A549 (cell line): ENCODE data around the gene CAMK1G. TPM values are rescaled to one million over a fixed set of nuclear protein-coding genes. Genes with fewer than 3 reads are reported as not detected.

Experiments used
- ATAC-seq, 2 experiments: fragments of 200-7000 bp in 1 of 2; fragments of >200 bp in 1 of 2; cut with Nextera tagmentation in 1 of 2; cut with Tn5 transposase in 1 of 2; 3 replicates each; pipeline versions ENCODE4 v1.8.0 to v1.9.1; 2018 to 2020; ENCODE audit warnings: mild to moderate bottlenecking in 1 of 2, moderate library complexity in 1 of 2
- CTCF ChIA-PET: fragments of 300-600 bp; sonication (Branson Sonifier 250); formaldehyde crosslinking; extraction: SDS; loops from one replicate; lab custom pipeline; 2021; ENCODE audit warnings: antibody characterized with exemption, inconsistent platforms; lab: Yijun Ruan, JAX
- POLR2A ChIA-PET: fragments of 350-600 bp; formaldehyde crosslinking; extraction: SDS; loops from one replicate; lab custom pipeline; 2021; ENCODE audit warnings: antibody characterized with exemption, inconsistent platforms; lab: Yijun Ruan, JAX
- DNase-seq, 2 experiments: peaks; one replicate each; pipeline versions ENCODE4 v3.0.0 to v3.0.0-alpha.2; 2011 to 2016; ENCODE audit warnings: low read depth in 1 of 2, low spot score in 1 of 2
- FAIRE-seq: peaks from 2 replicates; lab custom pipeline; 2011; peaks lifted over from hg19 to GRCh38; lab: Jason Lieb, UNC
- H3K27ac ChIP-seq, 2 experiments: fragments of >200 bp; sonication (Bioruptor Twin); formaldehyde crosslinking; 3 replicates each; pipeline ENCODE4 v1.5.1; 2016 to 2017
- H3K4me1 ChIP-seq: fragments of >200 bp; sonication (Bioruptor Twin); formaldehyde crosslinking; 3 replicates; pipeline ENCODE4 v1.6.1; 2016
- H3K4me2 ChIP-seq: fragments of >200 bp; sonication (Bioruptor Twin); formaldehyde crosslinking; 3 replicates; pipeline ENCODE4 v1.6.1; 2016
- H3K4me3 ChIP-seq: fragments of >200 bp; sonication (Bioruptor Twin); formaldehyde crosslinking; 3 replicates; pipeline ENCODE4 v1.5.1; 2016
- H3K9me3 ChIP-seq: fragments of >200 bp; sonication (Bioruptor Twin); formaldehyde crosslinking; 3 replicates; pipeline ENCODE4 v1.6.1; 2016
- CBX2 ChIP-seq: fragments of 200-600 bp; sonication (generic); IDR thresholded peaks from 2 replicates; pipeline ENCODE4 v1.6.1; 2016; ENCODE audit warnings: low read depth, mild to moderate bottlenecking, borderline replicate concordance
- CHD4 ChIP-seq: fragments of 200-600 bp; sonication (generic); IDR thresholded peaks from 2 replicates; pipeline ENCODE4 v1.6.1; 2016; ENCODE audit warnings: antibody characterized with exemption, mild to moderate bottlenecking, borderline replicate concordance
- FOSB ChIP-seq: fragments of 250-450 bp; sonication (Bioruptor Pico); IDR thresholded peaks from 2 replicates; pipeline ENCODE4 v1.5.0; 2020; ENCODE audit warnings: mild to moderate bottlenecking, moderate library complexity
- HES2 ChIP-seq: fragments of >200 bp; sonication (Bioruptor Twin); formaldehyde crosslinking; IDR thresholded peaks from 2 replicates; pipeline ENCODE4 v1.6.1; 2016
- HMGXB4 ChIP-seq: fragments of 250-450 bp; sonication (Bioruptor Pico); IDR thresholded peaks from 2 replicates; pipeline ENCODE4 v1.5.0; 2021; ENCODE audit warnings: mild to moderate bottlenecking, moderate library complexity, borderline replicate concordance
- HOXB5 ChIP-seq: fragments of 250-450 bp; sonication (Bioruptor Pico); IDR thresholded peaks from 2 replicates; pipeline ENCODE4 v1.5.0; 2020; ENCODE audit warnings: mild to moderate bottlenecking, moderate library complexity
- JUNB ChIP-seq: fragments of >200 bp; sonication (Bioruptor Twin); formaldehyde crosslinking; IDR thresholded peaks from 2 replicates; pipeline ENCODE4 v1.6.1; 2016
- MAX ChIP-seq: IDR thresholded peaks from 2 replicates; pipeline ENCODE4 v1.6.1; 2012
- MAZ ChIP-seq: fragments of 150-350 bp; IDR thresholded peaks from 2 replicates; pipeline ENCODE4 v1.6.1; 2014; ENCODE audit warnings: antibody characterized with exemption, low read depth, low read length, borderline replicate concordance
- NFE2L2 ChIP-seq: fragments of 150-350 bp; conservative IDR thresholded peaks from 2 replicates; pipeline ENCODE4 v1.6.1; 2014; ENCODE audit warnings: low read length
- NPAS2 ChIP-seq: fragments of 250-450 bp; sonication (Bioruptor Pico); IDR thresholded peaks from 2 replicates; pipeline ENCODE4 v1.8.0; 2022; ENCODE audit warnings: mild to moderate bottlenecking, moderate library complexity, borderline replicate concordance
- PHF8 ChIP-seq: fragments of 200-600 bp; sonication (generic); IDR thresholded peaks from 2 replicates; pipeline ENCODE4 v1.6.1; 2016; ENCODE audit warnings: low read depth, mild to moderate bottlenecking, antibody characterized with exemption, moderate library complexity, borderline replicate concordance
- RAD21 ChIP-seq, 2 experiments: fragments of >200 bp in 1 of 2; sonication (Bioruptor Twin) in 1 of 2; formaldehyde crosslinking in 1 of 2; IDR thresholded peaks in 1 of 2; conservative IDR thresholded peaks in 1 of 2; 2 replicates in 1 of 2; 3 replicates in 1 of 2; pipeline ENCODE4 v1.6.1; 2012 to 2018; ENCODE audit warnings: inconsistent platforms in 1 of 2
- RCOR1 ChIP-seq: fragments of 150-350 bp; IDR thresholded peaks from 2 replicates; pipeline ENCODE4 v1.6.1; 2014; ENCODE audit warnings: antibody characterized with exemption, low read length, low read depth
- RFX5 ChIP-seq: fragments of 450-650 bp; IDR thresholded peaks from 2 replicates; pipeline ENCODE4 v1.7.1; 2014; ENCODE audit warnings: antibody characterized with exemption, mild to moderate bottlenecking, moderate library complexity
- SMC3 ChIP-seq: fragments of >200 bp; sonication (Bioruptor Twin); formaldehyde crosslinking; IDR thresholded peaks from 3 replicates; pipeline ENCODE4 v1.6.1; 2018; ENCODE audit warnings: inconsistent platforms
- SREBF2 ChIP-seq: fragments of 450-650 bp; IDR thresholded peaks from 2 replicates; pipeline ENCODE4 v1.6.1; 2014; ENCODE audit warnings: mild to moderate bottlenecking, moderate library complexity
- TFCP2L1 ChIP-seq: fragments of 250-450 bp; sonication (Bioruptor Pico); IDR thresholded peaks from 2 replicates; pipeline ENCODE4 v1.5.0; 2021; ENCODE audit warnings: mild to moderate bottlenecking
- ZSCAN20 ChIP-seq: fragments of 250-450 bp; sonication (Bioruptor Pico); IDR thresholded peaks from 2 replicates; pipeline ENCODE4 v1.8.0; 2022; ENCODE audit warnings: mild to moderate bottlenecking, moderate library complexity
- WGBS: methylation state at CpG from one replicate; pipeline ENCODE4 v1.1.6; 2017; ENCODE audit errors: missing lambda C conversion rate; 5-methylcytosine and 5-hydroxymethylcytosine counted together
- polyA plus RNA-seq, 4 experiments: library from polyadenylated mRNA; depleted of rRNA in 3 of 4; stranded (reverse); fragments of >200 nt; fragmentation: RNase III in 1 of 4; extraction: RNeasy Plus Mini Kit Qiagen cat#74134 plus additional on column Dnase treatment in 1 of 4; gene quantifications; 2 replicates in 3 of 4; 3 replicates in 1 of 4; pipeline ENCODE4 v1.2.3, GENCODE V29; 2011 to 2017
- TF ChIP-seq, protein P1 (sequence below): fragments of >200 bp; sonication (Bioruptor Twin); formaldehyde crosslinking; IDR thresholded peaks from 3 replicates; pipeline ENCODE4 v1.5.1; 2016

CAMK1G gene
- polyA plus RNA-seq, 2 of the 4 experiments (the other 2 are of a cell fraction) = 0.03 to 0.08 TPM

DNA sequence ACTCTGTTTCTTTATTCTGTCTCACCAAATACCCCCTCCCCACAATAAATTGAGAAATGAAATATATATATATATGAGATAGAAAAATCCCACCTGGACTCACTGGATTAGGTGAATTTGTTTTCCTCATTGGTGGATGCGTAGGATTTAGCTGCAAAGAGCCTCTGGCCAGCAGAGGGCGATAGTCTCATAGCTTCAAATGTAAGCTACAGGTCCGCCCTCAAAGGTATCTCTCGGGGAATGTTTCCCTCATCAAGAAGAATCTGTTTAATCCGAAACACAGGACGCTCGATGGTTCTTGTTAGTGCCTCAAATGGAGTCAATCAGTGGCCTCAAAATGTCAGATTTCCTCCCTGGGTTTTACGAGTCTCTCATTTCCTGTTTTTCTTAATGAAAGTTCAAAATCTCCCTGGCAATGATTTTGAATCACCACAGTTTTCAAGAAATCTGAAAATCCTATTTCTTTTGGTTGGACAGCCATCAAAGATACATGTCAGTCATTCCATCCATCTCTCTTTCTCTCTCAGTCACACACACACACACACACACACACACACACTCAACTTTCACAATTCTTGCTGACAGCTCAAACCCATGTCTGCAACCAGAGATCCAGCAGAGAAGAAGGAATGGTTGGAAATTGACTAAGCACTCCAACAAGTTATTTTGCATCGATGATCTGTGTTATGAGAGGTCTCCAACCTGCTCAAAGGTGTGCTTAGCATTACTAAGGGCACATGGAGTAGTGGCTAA is 13.9 kb upstream of the CAMK1G start:
- Histone ChIP-seq H3K4me1 (no peaks in the 10 kb centered on the region), H3K9me3 (no peaks in the 10 kb centered on the region), H3K4me2 (peak overlapping the region; percentile 74), H3K4me3 (no peak overlapping the region), H3K27ac (no peak overlapping the region)
- FAIRE-seq = peak; percentile 76
- WGBS = under 1% methylated on average over 9 of the region's 9 CpGs
- ChIA-PET CTCF (interaction anchor here (0.5 to 7.4 kb wide), 40 partner anchors 8 to 1441 kb away, joined by 3 to 93 read pairs (median 4); no protein-coding TSS in a partner anchor), POLR2A (no interaction called here)
- peak; percentile 80 to 84 for DNase-seq
- peak; percentile 57 to 85; a peak in 5 of 6 replicates for ATAC-seq
- TF ChIP-seq CBX2 = no peak
- TF ChIP-seq SREBF2 = no peak
- TF ChIP-seq SMC3 = peak; percentile 74
- no peak for TF ChIP-seq JUNB
- TF ChIP-seq FOSB (CRISPR knock-in tag) = no peak
- no peak for TF ChIP-seq ZSCAN20 (CRISPR knock-in tag)
- TF ChIP-seq, protein P1, sequence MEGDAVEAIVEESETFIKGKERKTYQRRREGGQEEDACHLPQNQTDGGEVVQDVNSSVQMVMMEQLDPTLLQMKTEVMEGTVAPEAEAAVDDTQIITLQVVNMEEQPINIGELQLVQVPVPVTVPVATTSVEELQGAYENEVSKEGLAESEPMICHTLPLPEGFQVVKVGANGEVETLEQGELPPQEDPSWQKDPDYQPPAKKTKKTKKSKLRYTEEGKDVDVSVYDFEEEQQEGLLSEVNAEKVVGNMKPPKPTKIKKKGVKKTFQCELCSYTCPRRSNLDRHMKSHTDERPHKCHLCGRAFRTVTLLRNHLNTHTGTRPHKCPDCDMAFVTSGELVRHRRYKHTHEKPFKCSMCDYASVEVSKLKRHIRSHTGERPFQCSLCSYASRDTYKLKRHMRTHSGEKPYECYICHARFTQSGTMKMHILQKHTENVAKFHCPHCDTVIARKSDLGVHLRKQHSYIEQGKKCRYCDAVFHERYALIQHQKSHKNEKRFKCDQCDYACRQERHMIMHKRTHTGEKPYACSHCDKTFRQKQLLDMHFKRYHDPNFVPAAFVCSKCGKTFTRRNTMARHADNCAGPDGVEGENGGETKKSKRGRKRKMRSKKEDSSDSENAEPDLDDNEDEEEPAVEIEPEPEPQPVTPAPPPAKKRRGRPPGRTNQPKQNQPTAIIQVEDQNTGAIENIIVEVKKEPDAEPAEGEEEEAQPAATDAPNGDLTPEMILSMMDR = peak; percentile 92
- TF ChIP-seq RAD21 (conservative IDR thresholded peaks at IDR 0.05 in 1 of 2, IDR thresholded peaks at IDR 0.05 in 1 of 2) = peak; percentile 70 to 79
- TF ChIP-seq MAZ = no peak

DNA sequence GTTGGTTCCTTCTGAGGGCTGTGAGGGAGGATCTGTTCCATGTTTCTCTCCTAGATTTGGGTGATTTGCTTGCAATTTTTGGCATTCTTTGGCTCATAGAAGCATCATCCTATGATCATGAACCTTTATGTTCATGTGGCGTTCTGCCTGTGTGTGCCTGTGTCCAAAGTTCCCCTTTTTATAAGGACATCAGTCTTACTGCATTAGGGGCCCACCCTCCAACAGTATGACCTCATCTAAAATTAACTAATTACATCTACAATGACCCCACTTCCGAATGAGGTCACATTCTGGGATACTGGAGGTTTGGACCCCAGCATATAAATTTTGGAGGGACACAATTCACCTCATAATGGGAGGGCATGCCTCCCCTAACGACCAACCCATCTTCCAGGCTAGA is 12.8 kb upstream of the CAMK1G start:
- ChIA-PET POLR2A (no interaction called here), CTCF (interaction anchor here (1.0 to 7.4 kb wide), 11 partner anchors 9 to 126 kb away, joined by 3 to 93 read pairs (median 7); no protein-coding TSS in a partner anchor)
- no peak overlapping the region for H3K4me2 ChIP-seq
- H3K4me1 ChIP-seq = no peaks in the 10 kb centered on the region
- FAIRE-seq (no peak), DNase-seq (no peak), ATAC-seq (no peak)
- TF ChIP-seq NPAS2 (no peak), CHD4 (no peak), TFCP2L1 (CRISPR knock-in tag) (no peak), PHF8 (no peak), RCOR1 (no peak), HMGXB4 (CRISPR knock-in tag) (no peak)
- H3K27ac ChIP-seq = no peak overlapping the region
- 7% methylated on average over 3 of the region's 3 CpGs for WGBS
- no peaks in the 10 kb centered on the region for H3K9me3 ChIP-seq
- no peak overlapping the region for H3K4me3 ChIP-seq

DNA sequence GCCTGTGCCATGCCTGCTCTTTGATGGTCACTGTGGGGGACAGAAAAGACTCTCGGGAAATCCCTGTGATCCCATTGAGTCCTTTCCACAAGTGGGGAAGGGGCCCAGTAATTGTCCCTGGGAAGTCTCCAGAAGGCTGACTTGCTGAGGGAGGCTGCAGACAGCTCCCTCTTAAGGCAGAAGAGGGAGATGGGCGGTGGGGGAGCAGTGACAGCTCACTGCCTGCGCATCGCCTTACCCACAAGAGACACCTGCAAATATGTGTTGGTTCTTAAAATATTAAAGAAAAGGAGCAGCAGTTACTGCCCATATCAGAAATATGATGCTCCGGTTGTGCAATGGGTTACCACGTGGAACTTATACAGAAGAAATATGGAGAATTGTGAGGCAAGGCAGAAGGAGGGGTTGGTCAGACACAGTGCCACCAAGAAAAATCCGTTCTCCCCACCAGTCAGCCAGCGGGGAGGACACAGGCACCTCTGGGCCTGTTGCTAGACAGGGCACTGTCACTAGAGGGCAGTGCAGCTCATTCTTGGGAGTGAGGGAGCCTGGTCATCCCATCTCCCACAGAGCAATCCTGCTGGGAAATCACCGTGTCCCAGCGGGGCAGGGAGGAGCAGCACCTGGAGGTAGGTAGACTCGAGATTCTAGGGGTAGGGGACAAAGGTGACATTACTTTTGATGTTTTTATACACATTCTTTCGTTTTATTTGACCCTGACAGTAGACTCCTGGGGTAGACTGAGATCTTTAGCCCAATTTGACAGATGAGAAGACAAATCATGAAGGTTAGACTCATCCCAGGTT is 6.9 kb upstream of the CAMK1G start:
- Histone ChIP-seq H3K4me1 (no peaks in the 10 kb centered on the region), H3K4me3 (no peak overlapping the region), H3K4me2 (no peak overlapping the region), H3K9me3 (no peaks in the 10 kb centered on the region), H3K27ac (no peak overlapping the region)
- ATAC-seq (peak; percentile 96 to 100), DNase-seq (peak; percentile 69 to 87), FAIRE-seq (no peak)
- ChIA-PET CTCF (interaction anchor here (0.7 to 7.5 kb wide), 38 partner anchors 9 to 373 kb away, joined by 3 to 67 read pairs (median 5); no protein-coding TSS in a partner anchor), POLR2A (interaction anchor here (0.6 kb wide), 1 partner anchor 116 kb away, joined by 3 read pairs; no protein-coding TSS in a partner anchor)
- TF ChIP-seq HES2 = no peak
- peak; percentile 89 to 92 for TF ChIP-seq RAD21 (conservative IDR thresholded peaks at IDR 0.05 in 1 of 2, IDR thresholded peaks at IDR 0.05 in 1 of 2)
- TF ChIP-seq SMC3 = peak; percentile 86
- TF ChIP-seq NFE2L2 = no peak
- no peak for TF ChIP-seq HMGXB4 (CRISPR knock-in tag)
- no peak for TF ChIP-seq HOXB5 (CRISPR knock-in tag)
- TF ChIP-seq MAX = no peak
- TF ChIP-seq, protein P1 = peak; percentile 86
- no peak for TF ChIP-seq RFX5
- WGBS = 13% methylated on average over 12 of the region's 12 CpGs
